ENCODE results near the gene TBC1D5.

GRCh38 chr3:17745301-17745700 is 2.9 kb upstream of the TBC1D5 start:
- TF ChIP-seq CTCF (conservative IDR thresholded peaks at IDR 0.05 in 1 of 2, IDR thresholded peaks at IDR 0.05 in 1 of 2; ENCODE audit: extremely low read depth in 1 of 2, insufficient read depth in 1 of 2, low read depth in 1 of 2, low read length in 2 of 2) (no peak), EZH2 (IDR thresholded peaks at IDR 0.05; ENCODE audit: borderline replicate concordance, low read length) (no peak)

All from mammary epithelial cell (primary cell).